ENCODE results near the gene SULT1A1.

DNA sequence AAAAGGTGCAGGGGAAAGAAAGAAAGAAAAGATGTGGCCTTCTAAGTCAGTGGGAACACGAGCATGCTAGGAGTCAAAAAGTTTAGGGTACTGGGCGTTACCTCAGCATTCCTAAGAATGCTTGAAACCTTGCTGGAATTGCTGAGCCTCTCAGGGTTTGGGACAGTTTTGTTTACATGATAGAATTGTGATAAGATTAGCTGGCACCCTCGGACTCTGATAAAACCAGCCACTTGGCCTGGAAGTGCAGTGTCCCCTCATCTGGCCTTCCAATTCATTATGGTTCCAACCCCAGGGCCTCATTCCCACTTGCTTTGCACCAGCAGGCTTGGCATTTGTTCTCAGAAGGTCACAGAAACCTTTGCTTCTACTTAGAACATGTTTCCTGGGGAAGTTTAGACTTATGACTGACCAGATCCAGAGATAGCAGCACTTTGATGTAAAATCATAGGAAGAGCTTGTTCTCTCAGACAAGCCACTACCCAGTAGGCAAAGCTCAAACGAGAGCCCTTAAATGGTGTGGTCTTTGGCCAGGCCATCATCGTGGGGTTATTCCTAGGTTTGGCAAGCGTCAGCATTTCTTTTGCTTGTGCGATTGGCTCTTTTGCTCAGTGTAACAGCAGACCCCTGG is 48.2 kb downstream of the SULT1A1 start:
- TF ChIP-seq GATA2 (IDR thresholded peaks at IDR 0.05; ENCODE audit: low read depth, low read length) (no peak), GATA3 (IDR thresholded peaks at IDR 0.05; ENCODE audit: low read depth, low read length) (no peak)

Measured in SH-SY5Y (cell line).